GM19452 (cell line): ENCODE measurements around the gene RGS7.
"Not testable (repeated sequence)": the region's sequence is repeated elsewhere in the genome, so short reads cannot be mapped to it uniquely, and the experiment has no call there.

Experiments used
- ATAC-seq: cut with Tn5 transposase; IDR thresholded peaks from one replicate; pipeline ENCODE4 v1.9.1; 2021; ENCODE audit not compliant: unreplicated experiment

RGS7 gene

GRCh38 chr1:241090798-241091197, 266.2 kb downstream of the RGS7 start:
- ATAC-seq: no peak

DNA sequence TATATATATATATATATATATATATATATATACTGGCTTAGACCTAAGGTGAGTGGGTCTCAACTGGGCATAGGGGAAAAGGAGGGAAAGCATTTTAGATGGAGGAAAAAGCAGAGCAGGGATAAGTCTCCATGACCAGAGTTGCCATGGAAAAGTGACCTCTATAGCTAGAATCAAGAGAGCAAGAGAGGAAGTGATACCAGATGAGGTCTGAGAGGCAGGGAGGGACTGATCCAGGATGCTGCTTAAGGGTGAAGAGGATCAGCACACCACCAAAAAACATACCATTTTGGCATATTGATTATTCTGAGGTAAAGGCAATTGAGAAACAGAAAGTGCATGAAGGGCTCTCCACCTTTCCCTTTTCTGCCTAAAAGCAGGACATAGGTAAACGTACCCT, 267.9 kb downstream of the RGS7 start:
- not testable (repeated sequence) for ATAC-seq

DNA sequence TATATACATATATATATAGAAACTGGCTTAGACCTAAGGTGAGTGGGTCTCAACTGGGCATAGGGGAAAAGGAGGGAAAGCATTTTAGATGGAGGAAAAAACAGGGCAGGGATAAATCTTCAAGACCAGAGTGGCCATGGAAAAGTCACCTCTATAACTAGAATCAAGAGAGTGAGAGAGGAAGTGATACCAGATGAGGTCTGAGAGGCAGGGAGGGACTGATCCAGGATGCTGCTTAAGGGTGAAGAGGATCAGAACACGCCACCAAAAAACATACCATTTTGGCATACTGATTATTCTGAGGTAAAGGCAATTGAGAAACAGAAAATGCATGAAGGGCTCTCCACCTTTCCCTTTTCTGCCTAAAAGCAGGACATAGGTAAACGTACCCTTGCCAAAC, 268.9 kb downstream of the RGS7 start:
- not testable (repeated sequence) for ATAC-seq

DNA sequence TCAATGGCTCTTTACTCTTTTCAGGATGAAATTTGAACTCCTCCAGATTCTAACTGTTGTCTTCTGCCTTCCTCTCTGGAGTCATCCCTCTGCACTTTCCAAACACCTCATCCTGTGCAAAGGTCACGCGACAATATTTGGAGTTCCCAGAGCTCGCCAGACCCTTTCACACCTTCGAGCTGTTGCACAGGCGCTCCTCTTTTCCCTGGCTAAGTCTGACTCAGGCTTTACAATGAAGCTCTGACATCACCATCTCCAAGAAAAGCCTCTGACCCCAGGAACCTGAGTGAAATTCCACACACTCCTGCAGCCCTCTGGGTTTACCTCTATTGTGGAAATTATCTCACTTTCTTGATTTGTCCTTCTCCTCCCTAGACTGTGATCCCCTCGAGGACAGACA, 270.3 kb downstream of the RGS7 start:
- no peak for ATAC-seq

DNA sequence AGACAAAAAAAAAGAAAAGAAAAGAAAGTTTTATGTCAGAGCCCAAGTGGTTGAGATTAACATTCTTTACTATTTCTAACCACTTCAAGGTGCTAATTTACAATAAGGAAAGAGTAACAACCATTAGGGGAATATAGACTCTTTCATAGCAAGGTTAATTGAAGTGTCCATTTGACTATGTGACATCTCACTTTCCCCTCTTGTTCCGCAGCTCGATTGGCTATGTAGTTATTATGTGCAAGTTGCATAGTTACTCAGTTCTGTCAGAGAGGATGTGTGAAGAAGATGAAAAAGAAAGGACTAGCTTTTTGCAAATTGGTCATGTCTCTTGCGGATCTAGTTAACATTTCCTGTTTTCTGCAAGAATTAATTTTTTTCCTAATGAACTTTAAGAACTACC, 273.7 kb downstream of the RGS7 start:
- no peak for ATAC-seq

DNA sequence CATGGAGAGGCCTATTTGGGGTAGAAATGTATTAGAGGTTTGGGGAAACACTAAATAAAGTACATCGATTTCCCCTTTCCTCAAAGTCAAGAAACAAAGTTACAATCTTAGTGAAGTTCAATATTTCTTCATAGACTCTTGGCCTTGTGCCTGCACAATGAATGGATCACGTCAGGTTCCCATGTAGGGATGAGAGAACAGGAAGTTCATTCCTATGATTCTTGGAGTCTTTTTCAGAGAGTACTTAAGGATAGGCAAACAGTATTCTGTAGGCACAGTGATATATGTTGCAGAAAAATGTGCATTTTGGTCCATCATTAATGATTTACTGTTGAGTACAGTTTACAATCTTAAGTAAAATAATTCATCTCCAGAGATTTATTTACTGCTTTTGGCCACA, 275.5 kb downstream of the RGS7 start:
- no peak for ATAC-seq

GRCh38 chr1:241079459-241079858, 277.5 kb downstream of the RGS7 start:
- ATAC-seq: no peak

- no peak for ATAC-seq
These were observed 278.0 kb downstream of the RGS7 start for GRCh38 chr1:241079047-241079446.

DNA sequence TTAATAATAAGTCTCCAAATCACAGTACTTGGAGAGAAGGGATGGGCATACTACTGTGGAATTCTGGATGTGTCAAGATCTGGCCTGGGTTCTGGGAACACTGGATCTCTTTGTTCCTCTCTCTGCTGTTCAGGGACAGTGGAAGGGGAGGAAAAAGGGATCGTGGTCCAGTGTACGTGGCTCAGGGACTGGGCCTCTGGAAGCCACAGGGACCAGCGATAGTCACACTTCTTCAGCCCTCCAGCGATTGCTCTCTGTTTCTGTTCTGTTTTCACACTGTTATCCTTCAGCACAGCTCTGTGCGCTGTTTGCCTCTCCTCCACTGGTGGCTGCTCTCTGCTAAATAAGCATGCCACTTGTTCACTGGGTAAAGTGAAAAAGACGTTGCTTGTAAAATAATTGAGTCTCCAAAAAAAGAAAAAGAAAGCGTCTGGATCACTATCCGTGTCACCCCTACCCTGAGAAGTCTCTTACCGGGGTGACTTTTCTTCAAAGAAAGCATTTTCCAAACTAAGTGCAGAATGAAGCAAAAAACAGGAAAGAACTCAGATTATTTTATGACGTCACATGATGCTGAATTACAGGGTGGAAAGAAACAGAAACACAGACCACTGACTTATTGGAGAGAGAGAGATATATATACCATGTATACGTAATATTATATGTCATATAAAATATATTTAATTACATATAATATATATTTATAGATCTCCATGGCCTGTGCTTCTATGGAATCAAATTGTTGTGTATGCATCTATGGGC, 279.4 kb downstream of the RGS7 start:
- ATAC-seq: no peak

DNA sequence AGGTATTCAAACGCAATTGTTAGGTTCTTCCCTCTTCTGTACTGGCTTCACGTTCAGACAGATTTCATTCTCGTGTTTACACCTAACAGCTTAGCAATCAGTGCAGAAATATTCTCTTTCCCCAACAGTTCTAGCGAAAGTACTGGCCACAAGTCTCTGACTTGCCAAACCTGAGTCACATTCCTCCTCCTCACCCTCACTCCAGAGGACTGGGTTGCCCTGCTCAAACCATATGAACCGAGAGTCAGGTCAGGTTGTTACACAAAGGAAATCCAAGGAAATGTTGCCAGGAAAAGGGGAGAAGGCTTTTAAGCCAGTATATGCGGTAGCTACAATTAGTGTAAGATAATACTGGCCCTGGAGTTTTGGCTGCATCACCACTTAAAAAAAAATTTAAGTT, 282.5 kb downstream of the RGS7 start:
- ATAC-seq: no peak

- no peak for ATAC-seq
These were observed 288.6 kb downstream of the RGS7 start for GRCh38 chr1:241068359-241068758.

- ATAC-seq: no peak
These were observed 293.7 kb downstream of the RGS7 start for GRCh38 chr1:241063276-241063675.

- ATAC-seq: no peak
These were observed 295.9 kb downstream of the RGS7 start for GRCh38 chr1:241061062-241061461.

DNA sequence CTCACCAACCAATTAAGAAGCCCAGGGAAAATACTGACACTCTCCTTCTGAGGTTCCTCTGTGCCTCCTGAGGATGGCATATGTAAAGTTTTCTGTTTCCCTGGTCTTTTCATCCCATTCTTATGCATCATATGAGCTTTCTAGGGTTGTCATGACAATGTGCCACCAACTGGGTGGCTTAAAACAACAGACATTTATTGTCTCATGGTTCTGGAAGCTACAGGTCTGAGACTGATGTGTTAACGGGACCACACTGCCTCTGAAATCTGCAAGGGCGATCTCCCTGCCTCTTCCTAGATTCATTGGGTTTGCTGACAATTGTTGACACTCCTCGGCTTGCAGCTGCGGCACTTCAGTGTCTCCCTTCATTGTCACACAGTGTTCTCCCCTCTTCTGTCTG, 308.4 kb downstream of the RGS7 start:
- no peak for ATAC-seq

DNA sequence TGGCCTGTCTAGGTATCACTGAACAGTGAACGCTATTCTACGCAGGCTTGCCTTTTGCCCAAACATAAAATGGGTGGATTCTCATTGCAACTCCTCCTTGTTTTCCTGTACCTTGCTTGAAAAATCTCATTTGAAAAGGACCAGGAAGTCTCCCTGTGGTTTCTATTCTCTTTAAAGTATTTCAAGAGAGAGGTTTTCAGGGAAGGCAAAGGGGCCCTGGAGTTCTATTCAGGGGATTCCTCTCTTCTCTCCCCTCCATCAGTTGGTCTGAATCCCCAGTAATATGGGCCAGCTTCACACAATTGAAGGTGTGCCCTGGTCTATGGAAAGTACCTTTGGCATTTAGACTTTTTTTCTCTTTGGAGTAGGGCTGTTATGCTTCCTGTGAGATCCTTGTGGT, 311.3 kb downstream of the RGS7 start:
- no peak for ATAC-seq

GRCh38 chr1:241034203-241034936, 322.6 kb downstream of the RGS7 start:
- no peak for ATAC-seq

- ATAC-seq: no peak
These were observed 332.2 kb downstream of the RGS7 start for GRCh38 chr1:241024834-241025233.

DNA sequence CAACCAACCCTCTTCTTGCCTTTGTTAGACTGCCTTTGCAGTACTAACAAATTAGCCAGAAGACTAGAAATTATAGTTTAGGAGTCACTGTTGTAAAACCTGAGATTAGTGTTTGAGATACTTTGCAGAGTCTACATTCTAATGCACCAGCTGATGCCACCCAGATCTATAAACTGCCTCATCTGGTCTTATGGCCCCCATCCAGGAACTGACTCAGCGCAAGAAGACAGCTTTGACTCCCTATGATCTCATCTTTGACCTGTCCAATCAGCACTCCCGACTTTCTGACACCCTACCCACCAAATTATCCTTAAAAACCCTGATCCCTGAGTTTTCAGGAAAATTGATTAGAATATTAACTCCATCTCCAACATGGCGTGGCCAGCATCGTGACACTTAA, 334.6 kb downstream of the RGS7 start:
- no peak for ATAC-seq

- ATAC-seq: no peak
These were observed 335.9 kb downstream of the RGS7 start for GRCh38 chr1:241020851-241021697.

DNA sequence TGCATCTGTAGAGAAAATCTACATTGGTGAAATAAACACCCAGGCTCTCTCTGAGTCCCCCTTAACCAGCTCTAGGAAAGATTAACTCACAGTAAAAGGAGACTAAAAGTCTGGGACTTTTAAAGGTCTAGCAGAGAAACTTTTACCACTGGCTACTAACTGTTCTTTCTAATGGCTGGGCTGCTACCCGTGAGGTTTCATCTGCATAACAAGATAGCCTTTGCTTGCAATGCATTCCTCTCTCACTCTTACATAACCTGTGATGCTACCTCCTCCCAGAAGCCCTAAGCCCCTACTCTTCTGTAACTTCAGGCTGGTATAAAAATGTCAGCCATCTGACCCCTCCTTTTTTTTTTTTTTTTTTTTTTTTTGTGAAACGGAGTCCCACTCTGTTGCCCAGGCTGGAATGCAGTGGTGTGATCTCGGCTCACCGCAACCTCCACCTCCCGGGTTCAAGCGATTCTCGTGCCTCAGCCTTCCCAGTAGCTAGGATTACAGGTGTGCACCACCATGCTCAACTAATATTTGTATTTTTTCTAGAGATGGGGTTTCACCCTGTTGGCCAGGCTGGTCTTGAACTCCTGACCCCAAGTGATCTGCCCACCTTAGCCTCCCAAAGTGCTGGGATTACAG, 344.2 kb downstream of the RGS7 start:
- no peak for ATAC-seq

DNA sequence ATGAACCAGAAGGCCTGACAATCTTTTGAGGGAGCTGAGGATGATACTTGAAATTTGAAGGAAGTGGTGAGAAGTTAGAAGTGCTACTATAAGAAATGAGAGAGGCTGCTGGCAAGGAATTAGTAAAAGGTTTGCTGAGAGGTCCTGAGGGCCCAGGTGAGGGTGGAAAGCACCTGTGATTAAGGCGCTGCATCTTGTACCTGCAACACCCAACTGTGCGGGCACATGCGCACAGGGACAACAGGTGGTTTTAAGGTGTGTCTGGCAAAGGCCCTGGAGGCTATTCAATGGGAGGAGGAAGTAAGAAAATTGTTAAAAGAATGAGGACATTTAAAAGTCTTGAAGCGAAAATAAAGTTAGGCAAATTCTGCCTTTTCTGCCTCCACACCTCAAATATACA, 349.3 kb downstream of the RGS7 start:
- ATAC-seq: no peak
